OCI-LY7 (cell line): ENCODE data around the gene GALNT17.

Experiments used
- CTCF ChIP-seq: fragments of 200-600 bp; sonication (generic); conservative IDR thresholded peaks from 2 replicates; pipeline ENCODE4 v1.5.1; 2014; ENCODE audit warnings: mild to moderate bottlenecking, antibody characterized with exemption, low read length, moderate library complexity, mixed read lengths
- EZH2phosphoT487 ChIP-seq: fragments of 200-600 bp; sonication (generic); IDR thresholded peaks from 2 replicates; pipeline ENCODE4 v1.6.1; 2018; ENCODE audit warnings: low read depth, borderline replicate concordance, mild to moderate bottlenecking, mixed run types, antibody characterized with exemption, low read length, moderate library complexity, mixed read lengths

- TF ChIP-seq CTCF = no peak
- TF ChIP-seq EZH2phosphoT487 = no peak
Observed at GRCh38 chr7:71362240-71362639, 230.3 kb downstream of the GALNT17 start.
